ENCODE measurements around the gene TKFC.
A peak's percentile ranks its signal among the peaks of the same experiment; 100 is the strongest.

The TKFC gene

DNA sequence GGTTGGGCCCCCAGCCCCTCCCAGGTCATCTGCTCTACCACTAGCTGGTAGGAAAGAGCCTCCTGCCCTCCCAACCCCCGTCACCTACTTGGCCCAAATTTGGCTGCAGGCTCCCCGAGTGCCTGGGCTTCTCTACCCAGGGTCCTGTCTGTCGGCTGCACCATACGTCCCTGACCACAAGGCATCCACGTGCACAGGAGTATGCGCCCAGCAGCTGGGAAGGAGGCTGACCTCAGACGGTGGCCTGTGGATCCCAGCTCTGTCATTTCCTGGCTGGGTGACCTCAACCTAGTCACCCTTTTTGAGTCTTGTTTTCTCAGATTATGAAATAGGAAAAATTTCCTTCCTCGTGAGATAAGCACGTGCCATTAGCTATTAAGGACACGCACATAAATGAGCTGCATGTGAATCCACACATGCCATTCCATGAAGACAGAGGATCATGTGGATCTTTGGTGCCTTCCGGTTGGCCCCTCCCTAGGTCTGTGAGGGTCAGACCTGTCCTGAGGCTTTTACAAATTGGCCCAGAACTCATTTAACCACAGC, 15.0 kb downstream of the TKFC start:
- Mint-ChIP-seq H3K4me1 (ENCODE audit: low read depth) (no peaks in the 10 kb centered on the region), H3K27me3 (no peaks in the 10 kb centered on the region), H3K9me3 (no peaks in the 10 kb centered on the region), H3K27ac (no peak overlapping the region), H3K4me3 (no peak overlapping the region), H3K36me3 (ENCODE audit: low read depth) (peaks cover 31% of the 10 kb centered on the region)

DNA sequence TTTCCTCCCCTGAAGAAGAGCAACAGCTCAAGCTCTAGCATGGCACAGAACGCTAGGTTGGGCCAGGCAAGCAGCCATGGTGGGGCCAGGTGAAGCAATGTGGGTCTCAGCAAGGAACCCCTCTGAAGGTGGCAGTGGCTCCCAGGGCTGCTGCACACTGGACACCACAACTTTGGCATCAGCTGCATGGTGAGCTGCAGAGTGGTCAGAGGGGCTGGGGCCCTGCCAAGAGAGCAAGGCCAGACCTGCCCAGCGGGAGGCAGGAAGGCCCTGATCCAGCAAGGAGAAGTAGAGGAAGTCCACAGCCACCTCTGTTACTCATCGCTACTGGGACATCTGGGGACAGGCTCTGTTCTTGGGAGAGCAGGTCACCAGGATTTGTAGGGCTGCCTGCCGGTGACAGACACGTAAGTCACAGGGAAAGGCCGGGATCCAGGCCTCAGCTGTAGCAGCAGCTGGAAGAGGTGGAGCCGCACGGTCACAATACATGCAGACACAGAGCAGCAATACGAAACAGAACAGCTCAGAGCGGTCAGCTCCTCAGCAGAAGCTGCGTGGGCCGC, 16.2 kb downstream of the TKFC start:
- H3K27ac Mint-ChIP-seq, result no peak overlapping the region
- H3K4me3 Mint-ChIP-seq, result no peak overlapping the region
- peaks cover 42% of the 10 kb centered on the region for H3K36me3 Mint-ChIP-seq (ENCODE audit: low read depth)
- H3K4me1 Mint-ChIP-seq (ENCODE audit: low read depth), result peaks cover 3% of the 10 kb centered on the region
- H3K27me3 Mint-ChIP-seq, result no peaks in the 10 kb centered on the region
- no peaks in the 10 kb centered on the region for H3K9me3 Mint-ChIP-seq

DNA sequence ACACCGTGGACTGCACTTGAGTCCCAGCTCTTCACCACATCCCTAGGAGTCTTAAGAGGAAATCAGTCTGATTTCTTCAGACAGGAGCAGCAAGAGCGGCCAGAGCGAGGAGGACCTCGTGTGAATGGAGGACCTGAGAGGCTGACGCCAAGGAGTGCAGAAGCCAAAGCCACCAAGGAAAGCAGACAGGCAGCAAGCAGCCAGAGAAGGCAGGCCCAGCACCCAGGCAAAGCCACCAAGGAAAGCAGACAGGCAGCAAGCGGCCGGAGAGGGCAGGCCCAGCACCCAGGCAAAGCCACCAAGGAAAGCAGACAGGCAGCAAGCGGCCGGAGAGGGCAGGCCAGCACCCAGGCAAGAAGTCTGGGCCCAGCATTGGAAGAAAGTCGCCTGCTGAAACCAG, 16.9 kb downstream of the TKFC start:
- Mint-ChIP-seq H3K27me3 (no peaks in the 10 kb centered on the region), H3K27ac (no peak overlapping the region), H3K36me3 (ENCODE audit: low read depth) (peaks cover 37% of the 10 kb centered on the region), H3K4me3 (no peak overlapping the region), H3K4me1 (ENCODE audit: low read depth) (peaks cover 3% of the 10 kb centered on the region), H3K9me3 (no peaks in the 10 kb centered on the region)

DNA sequence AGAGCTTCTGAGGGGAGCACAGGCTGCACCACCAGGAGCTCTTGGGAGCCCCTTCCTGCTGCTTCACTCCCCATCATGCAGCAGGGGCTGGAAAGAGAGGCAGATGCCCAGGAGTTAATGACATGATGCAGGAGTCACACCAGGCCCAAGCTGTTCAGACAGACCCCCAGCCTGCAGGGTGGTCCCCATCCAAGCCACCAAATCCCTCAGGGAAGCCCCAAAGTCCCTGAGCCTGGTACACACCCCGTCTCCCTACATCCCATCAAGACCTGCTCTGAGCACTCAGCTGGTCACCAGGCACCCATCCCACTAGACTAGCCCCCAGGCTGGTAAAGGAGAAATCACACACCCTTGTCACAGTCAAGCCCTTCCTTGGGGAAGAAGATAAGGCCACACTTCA, 17.3 kb downstream of the TKFC start:
- Mint-ChIP-seq H3K9me3 (no peaks in the 10 kb centered on the region), H3K4me3 (no peak overlapping the region), H3K27ac (no peak overlapping the region), H3K27me3 (no peaks in the 10 kb centered on the region), H3K36me3 (ENCODE audit: low read depth) (peaks cover 41% of the 10 kb centered on the region), H3K4me1 (ENCODE audit: low read depth) (peaks cover 3% of the 10 kb centered on the region)

DNA sequence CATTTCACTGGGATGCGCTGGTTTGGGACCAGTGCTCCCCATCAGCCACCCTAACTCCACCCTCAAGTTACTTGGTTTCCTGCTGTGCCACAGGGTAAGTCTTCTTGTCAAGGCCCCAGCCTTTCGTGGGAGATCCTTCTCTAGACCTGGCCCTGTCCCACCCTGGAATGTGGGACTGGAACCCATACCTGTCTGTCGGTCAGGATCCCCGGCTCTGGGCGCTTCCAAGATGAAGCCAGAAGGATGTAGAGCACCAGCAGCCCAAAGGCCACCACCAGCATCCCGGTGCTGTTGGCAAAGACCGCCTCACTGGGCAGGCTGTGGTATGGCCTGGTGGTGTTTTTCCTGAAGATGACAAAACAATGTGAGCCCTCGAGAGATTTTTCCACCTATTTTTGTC, 17.8 kb downstream of the TKFC start:
- Mint-ChIP-seq H3K27me3 (no peaks in the 10 kb centered on the region), H3K4me3 (no peak overlapping the region), H3K27ac (no peak overlapping the region), H3K9me3 (no peaks in the 10 kb centered on the region), H3K4me1 (ENCODE audit: low read depth) (peaks cover 3% of the 10 kb centered on the region), H3K36me3 (ENCODE audit: low read depth) (peaks cover 41% of the 10 kb centered on the region)

DNA sequence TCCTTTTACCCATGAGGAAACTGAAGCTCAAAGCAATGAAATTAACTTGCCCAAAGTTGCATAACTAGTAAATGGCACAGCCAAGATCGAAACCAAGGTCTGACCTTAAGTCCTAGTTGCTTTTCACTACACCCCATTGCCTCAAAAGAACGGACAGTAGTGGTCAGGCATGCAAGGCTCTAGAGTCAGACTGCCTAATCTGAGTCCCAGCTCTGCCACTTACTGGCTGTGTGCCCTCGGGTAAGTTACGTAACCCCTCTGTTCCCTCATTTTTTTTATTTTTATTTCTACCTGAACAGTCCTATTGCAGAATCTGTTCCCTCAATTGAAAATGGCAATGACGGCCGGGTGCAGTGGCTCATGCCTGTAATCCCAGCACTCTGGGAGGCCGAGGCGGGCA, 19.0 kb downstream of the TKFC start:
- Mint-ChIP-seq H3K27me3 (no peaks in the 10 kb centered on the region), H3K27ac (no peak overlapping the region), H3K4me3 (no peak overlapping the region), H3K36me3 (ENCODE audit: low read depth) (peaks cover 41% of the 10 kb centered on the region), H3K4me1 (ENCODE audit: low read depth) (peaks cover 6% of the 10 kb centered on the region), H3K9me3 (no peaks in the 10 kb centered on the region)

DNA sequence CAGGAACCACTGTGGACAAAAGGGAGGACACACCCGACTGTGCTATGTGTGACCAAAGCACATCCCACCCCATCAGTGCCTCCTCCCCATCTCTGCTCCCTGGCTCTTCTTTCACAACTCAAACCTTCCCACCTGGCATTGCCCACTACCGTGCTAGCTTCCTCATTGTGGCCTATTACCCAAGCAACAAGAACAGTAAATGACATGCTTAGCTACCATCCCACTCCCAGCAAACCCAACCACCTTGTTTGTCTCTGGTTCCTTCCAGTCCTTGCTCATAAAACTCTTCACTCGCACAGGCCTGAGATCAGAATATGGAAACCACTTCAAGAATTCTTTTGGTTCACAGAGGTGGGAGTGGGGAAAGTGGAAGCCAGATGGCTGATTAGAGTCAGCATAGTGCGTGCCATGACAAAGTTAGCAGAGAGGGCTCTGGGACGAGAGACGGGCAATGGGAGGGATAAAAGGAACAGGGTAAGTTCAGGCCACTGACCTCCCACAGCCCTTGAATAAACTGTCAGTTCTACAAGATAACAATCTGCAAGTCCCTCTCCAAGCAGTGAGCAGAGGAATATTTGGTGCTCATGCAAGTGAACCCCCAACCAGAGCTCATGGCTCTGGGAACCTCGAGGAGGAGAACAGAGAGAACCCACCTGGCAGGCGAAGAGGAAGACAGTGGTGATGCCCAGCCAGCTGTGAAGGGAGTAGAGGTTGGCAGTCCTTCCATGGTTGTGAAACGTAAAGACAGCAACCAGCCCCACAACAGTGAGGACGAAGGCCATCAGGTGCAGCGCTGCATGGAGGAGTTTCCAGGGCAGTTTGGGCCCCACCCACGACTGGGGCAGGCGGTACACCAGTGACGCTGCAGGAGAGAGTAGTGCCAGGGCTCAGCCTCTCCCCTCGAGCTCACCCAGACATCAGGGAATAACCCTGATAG, 20.4 kb downstream of the TKFC start:
- H3K27ac Mint-ChIP-seq, result peak overlapping the region; percentile 31
- H3K36me3 Mint-ChIP-seq (ENCODE audit: low read depth), result peaks cover 35% of the 10 kb centered on the region
- no peaks in the 10 kb centered on the region for H3K9me3 Mint-ChIP-seq
- no peaks in the 10 kb centered on the region for H3K27me3 Mint-ChIP-seq
- H3K4me3 Mint-ChIP-seq, result peak overlapping the region; percentile 35
- peaks cover 16% of the 10 kb centered on the region for H3K4me1 Mint-ChIP-seq (ENCODE audit: low read depth)

DNA sequence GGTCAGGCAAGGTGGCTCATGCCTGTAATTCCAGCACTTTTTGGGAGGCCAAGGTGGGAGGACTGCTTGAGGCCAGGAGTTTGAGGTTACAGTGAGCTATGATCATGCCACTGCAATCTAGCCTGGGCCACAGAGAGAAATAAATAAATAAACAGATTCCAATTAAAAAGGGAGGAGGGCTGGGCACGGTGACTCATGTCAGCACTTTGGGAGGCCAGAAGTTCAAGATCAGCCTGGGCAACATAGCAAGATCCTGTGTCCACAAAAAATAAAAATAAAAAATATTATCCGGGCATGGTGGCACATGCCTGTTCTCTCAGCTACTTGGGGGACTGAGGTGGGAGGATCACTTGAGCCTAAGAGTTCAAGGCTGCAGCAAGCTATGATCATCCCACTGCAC, 21.2 kb downstream of the TKFC start:
- H3K27me3 Mint-ChIP-seq, result no peaks in the 10 kb centered on the region
- H3K9me3 Mint-ChIP-seq, result no peaks in the 10 kb centered on the region
- H3K4me3 Mint-ChIP-seq, result no peak overlapping the region
- H3K27ac Mint-ChIP-seq, result no peak overlapping the region
- peaks cover 34% of the 10 kb centered on the region for H3K36me3 Mint-ChIP-seq (ENCODE audit: low read depth)
- H3K4me1 Mint-ChIP-seq (ENCODE audit: low read depth), result peaks cover 18% of the 10 kb centered on the region

DNA sequence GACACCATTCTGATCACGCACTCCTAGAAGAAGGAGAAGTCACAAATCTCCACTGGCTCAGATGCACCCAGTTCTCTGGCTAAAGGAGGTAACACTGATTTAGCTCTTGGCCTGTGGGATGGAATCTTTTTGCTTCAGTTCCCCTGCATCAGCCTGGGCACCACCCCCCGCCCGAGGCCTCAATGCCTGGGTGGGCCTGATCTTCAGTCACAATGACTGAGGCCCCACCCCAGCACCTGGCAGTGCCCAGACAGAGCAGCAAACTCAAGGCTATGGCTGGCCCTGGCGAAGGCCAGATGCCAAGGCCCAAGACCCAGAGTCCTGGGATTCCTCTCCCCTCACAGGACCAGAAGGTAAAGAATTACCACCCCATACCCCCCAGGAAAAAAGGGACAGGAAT, 23.7 kb downstream of the TKFC start:
- peak overlapping the region; percentile 54 for H3K4me3 Mint-ChIP-seq
- no peaks in the 10 kb centered on the region for H3K27me3 Mint-ChIP-seq
- no peaks in the 10 kb centered on the region for H3K9me3 Mint-ChIP-seq
- H3K36me3 Mint-ChIP-seq (ENCODE audit: low read depth), result peaks cover 22% of the 10 kb centered on the region
- peak overlapping the region; percentile 79 for H3K27ac Mint-ChIP-seq
- H3K4me1 Mint-ChIP-seq (ENCODE audit: low read depth), result peaks cover 36% of the 10 kb centered on the region

DNA sequence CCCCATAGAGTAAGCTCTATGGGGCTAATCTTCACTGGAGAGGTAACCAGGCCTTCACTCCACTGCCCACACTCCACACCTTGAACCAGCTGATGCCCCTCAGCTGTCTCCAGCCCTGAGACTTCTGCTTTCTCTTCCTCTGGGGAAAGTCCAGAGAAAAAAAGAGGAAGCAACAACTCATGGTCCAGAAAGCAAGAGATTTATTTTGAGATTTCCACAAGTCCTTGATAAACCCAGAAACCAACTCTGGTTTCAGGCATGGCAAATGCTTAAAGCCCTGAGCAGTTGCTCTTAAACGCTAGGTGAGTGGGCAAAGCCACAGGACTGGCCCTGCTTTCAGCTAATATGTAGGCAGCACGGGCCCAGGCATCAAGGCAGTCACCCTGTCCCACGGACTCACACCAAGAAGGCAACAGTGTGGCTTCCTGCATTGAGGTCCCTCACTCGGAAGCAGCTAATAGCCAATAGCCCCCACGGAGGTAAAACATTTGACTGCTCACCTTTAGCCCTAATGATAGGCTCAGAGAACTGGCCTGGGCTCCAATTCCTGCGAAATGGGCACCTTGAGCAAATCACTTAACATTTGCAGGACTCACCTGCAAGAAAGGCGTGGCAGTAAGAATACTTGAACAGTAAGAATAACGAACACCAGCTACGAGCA, 24.3 kb downstream of the TKFC start:
- H3K27ac Mint-ChIP-seq, result peak overlapping the region; percentile 79

DNA sequence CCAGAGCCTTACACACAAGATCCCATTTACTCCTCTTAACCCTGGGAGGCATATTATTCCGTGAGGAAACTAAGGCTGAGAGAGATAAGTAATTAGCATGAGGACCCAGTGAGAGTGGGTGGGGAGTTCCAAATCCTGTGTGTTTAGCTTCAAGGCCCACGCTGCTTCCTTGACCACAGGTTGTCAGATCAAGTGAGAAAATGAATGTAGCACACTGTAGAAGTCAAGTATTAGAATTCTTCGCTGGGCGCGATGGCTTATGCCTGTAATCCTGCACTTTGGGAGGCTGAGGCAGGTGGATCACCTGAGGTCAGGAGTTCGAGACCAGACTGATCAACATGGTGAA, 24.8 kb downstream of the TKFC start:
- Mint-ChIP-seq H3K4me3 (peak overlapping the region; percentile 54), H3K9me3 (no peaks in the 10 kb centered on the region), H3K27me3 (no peaks in the 10 kb centered on the region), H3K27ac (peak overlapping the region; percentile 79), H3K36me3 (ENCODE audit: low read depth) (peaks cover 25% of the 10 kb centered on the region), H3K4me1 (ENCODE audit: low read depth) (peaks cover 43% of the 10 kb centered on the region)

More for the DNA sequence above, 24.3 kb downstream of the TKFC start:
- no peaks in the 10 kb centered on the region for H3K27me3 Mint-ChIP-seq
- H3K4me3 Mint-ChIP-seq, result peak overlapping the region; percentile 54
- H3K9me3 Mint-ChIP-seq, result no peaks in the 10 kb centered on the region
- peaks cover 38% of the 10 kb centered on the region for H3K4me1 Mint-ChIP-seq (ENCODE audit: low read depth)
- peaks cover 25% of the 10 kb centered on the region for H3K36me3 Mint-ChIP-seq (ENCODE audit: low read depth)

DNA sequence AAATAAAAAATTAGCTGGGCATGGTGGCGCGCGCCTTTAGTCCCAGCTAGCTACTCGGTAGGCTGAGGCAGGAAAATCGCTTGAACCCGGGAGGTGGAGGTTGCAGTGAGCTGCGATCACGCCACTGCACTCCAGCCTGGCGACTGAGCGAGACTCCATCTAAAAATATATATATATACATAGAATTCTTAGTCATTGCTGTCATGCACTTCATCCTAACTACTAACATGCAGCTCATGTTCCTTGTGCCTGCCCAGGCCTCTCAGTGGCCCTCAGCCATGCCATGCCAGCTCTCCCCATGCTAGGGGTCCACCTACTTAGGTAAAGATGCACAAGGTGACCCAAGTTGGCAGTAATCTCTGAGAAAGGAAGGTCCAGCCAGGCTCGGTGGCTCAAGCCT, 25.5 kb downstream of the TKFC start:
- no peaks in the 10 kb centered on the region for H3K9me3 Mint-ChIP-seq
- no peak overlapping the region for H3K27ac Mint-ChIP-seq
- no peak overlapping the region for H3K4me3 Mint-ChIP-seq
- H3K4me1 Mint-ChIP-seq (ENCODE audit: low read depth), result peaks cover 48% of the 10 kb centered on the region
- no peaks in the 10 kb centered on the region for H3K27me3 Mint-ChIP-seq
- peaks cover 21% of the 10 kb centered on the region for H3K36me3 Mint-ChIP-seq (ENCODE audit: low read depth)

DNA sequence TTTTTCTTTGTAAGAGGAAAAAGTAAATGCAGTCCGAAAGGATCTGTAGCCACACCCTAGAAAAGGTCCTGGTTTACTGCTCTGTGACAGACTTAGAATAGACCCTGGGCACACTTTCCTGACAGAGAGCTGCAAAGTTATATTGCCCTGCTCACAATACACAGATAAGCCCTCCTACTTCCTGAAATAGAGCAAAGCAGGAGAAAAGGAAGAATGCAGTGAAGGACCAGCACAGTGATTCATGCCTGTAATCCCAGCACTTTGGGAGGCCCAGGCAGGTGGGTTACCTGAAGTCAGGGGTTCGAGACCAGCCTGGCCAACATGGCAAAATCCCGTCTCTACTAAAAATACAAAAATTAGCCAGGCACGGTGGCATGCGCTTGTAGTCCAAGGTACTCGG, 26.5 kb downstream of the TKFC start:
- H3K36me3 Mint-ChIP-seq (ENCODE audit: low read depth), result peaks cover 25% of the 10 kb centered on the region
- H3K9me3 Mint-ChIP-seq, result no peaks in the 10 kb centered on the region
- H3K4me1 Mint-ChIP-seq (ENCODE audit: low read depth), result peaks cover 51% of the 10 kb centered on the region
- peak overlapping the region; percentile 100 for H3K4me3 Mint-ChIP-seq
- H3K27me3 Mint-ChIP-seq, result no peaks in the 10 kb centered on the region
- peak overlapping the region; percentile 21 for H3K27ac Mint-ChIP-seq

DNA sequence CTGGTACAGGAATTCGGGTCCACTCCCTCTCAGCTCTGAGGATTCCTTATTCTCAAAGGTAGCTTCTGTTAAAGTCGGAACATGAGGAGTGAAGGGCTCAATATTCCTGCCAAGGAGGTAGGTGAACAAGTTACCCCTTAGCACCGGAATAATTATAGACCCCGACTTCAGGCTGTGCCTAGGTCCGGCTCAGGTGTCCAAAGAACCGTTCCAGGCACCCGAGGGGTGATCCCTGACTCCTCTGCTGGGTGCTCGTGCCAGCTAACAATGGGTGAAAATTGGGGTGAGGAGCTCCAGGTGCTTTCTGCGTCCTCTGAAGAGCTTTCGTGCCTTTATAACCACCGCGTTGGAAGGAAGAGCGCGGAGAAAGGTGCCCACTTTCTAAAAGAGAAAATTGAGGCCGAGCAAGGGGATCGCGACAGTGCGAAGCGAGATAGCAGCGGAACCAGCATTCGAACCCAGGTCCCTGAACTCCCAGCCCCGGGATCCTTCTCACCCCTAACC, 28.3 kb downstream of the TKFC start:
- peaks cover 51% of the 10 kb centered on the region for H3K4me1 Mint-ChIP-seq (ENCODE audit: low read depth)
- no peaks in the 10 kb centered on the region for H3K27me3 Mint-ChIP-seq
- H3K36me3 Mint-ChIP-seq (ENCODE audit: low read depth), result peaks cover 32% of the 10 kb centered on the region
- no peaks in the 10 kb centered on the region for H3K9me3 Mint-ChIP-seq
- H3K27ac Mint-ChIP-seq, result peak overlapping the region; percentile 99
- peak overlapping the region; percentile 100 for H3K4me3 Mint-ChIP-seq
